SHP77 treated with DMSO at 0.1 percent for 48 hours (cell line): ENCODE data around the gene TRIM62.

Experiments
- DNase-seq: peaks from one replicate; lab custom pipeline; 2025; lab: John Stamatoyannopoulos, UW

TRIM62 gene

DNA sequence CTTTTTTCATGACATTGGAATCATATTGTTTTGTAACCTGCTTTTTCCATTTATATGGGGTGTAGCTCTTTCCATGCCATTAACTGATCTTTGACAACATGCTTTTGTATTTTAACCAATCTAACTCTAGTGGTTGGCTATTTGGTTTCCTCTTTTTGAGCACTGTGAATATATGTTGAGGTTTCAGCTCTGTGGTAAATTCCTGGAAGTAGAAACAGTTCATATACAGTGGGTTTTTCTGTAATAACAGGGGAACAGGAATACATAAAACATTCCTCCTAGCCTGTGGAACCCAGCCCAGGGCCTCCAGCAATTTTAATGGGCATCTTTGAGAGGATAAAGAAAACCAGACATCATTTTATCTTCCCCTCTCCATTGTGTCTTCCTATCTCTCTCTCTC is 83.5 kb downstream of the TRIM62 start:
- DNase-seq, result no peak

DNA sequence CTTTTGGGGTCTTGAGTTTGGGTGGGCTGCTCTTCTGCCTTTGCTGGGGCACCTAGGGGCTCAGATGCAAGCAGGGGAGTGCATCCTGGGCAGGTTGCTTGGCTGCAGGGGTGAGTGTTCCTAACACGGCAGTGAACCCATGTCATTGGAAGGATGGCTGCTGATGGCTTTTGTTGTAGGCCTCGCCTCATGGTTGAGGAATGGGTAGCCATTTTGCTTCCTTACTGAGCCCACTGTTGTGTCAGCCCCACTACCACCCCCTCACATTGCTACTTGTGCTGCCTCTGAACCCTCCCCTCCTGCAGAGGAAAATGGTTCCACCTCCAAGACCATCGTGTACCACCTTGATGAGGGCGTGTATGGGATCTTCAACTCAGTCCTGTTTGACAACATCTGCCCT is 84.1 kb downstream of the TRIM62 start:
- DNase-seq, result no peak

DNA sequence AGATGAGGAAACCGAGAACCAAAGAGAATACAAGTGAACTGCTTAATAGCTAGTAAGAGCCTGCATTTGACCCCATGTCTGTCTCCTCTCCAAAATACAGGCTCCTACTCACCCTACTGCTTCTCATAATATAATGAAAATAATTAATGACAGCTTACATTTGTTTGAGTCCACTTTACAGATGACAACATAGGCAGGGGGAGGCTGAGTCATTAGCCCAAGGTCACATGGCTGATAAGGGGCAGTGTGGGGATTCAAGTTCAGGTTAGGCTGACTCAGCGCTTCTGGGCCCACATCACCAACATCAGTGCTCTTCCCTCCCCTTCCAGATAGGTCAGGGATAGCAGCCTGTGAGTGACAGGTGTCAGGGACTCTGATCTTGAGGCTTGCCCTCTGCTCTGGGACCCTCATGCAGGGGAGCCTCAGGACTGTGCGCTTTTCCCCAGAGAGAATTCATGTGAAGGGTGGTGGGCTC is 84.7 kb downstream of the TRIM62 start:
- no peak for DNase-seq

DNA sequence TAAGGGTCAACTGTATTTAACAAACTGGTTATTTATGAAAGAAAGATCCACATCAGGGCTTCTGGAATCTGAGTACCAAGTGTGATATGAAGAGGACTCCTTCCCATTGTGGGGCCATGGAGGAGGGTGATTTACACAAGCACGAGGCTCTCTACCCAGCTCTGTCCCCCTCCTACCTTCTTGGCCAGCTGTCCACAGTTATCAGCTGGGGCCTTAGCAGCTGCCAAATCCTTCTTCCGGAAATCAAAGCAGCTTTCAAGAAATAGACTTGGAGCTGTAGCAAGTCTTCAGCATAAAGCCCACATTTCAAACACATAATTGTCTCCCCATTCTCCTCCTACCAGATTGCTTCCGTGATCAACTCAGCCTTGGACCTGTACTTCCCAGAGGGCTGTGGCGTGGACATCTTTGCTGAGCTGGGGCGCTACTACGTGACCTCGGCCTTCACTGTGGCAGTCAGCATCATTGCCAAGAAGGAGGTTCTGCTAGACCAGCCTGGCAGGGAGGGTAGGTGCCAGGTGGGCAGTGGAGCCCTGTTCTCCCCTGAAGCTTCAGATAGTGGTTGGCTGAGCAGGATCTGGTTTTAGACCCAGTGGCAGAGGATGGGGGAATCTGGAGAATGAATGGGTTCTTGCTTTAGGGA is 85.4 kb downstream of the TRIM62 start:
- no peak for DNase-seq
